ENCODE results near the gene RASSF7. TPM values are rescaled to one million over a fixed set of nuclear protein-coding genes. Genes with fewer than 3 reads are reported as not detected.

RASSF7 gene
- total and polyA plus RNA-seq, 2 donors (not counting 3 experiments of a cell fraction or from before 2014, with no cell fraction given) = 14.1 to 19.9 TPM

- Histone ChIP-seq H3K4me2 (ENCODE audit: insufficient read depth, low read length) (no peak overlapping the region), H3K4me3 (replicated peaks in 1 of 3; ENCODE audit: insufficient read depth in 1 of 3, low read depth in 1 of 3, low read length in 3 of 3) (no peak overlapping the region), H3K9me1 (replicated peaks; ENCODE audit: control insufficient read depth, extremely low read depth, insufficient read depth, low read length) (no peaks in the 10 kb centered on the region), H3K27me3 (ENCODE audit: control insufficient read depth in 2 of 2, insufficient read depth in 2 of 2, low read length in 2 of 2) (no peaks in the 10 kb centered on the region), H3K4me1 (ENCODE audit: control insufficient read depth, extremely low read depth, insufficient read depth, low read length) (no peaks in the 10 kb centered on the region), H3K9me3 (replicated peaks; ENCODE audit: control insufficient read depth, insufficient read depth, low read length) (no peaks in the 10 kb centered on the region), H3K79me2 (ENCODE audit: control insufficient read depth, insufficient read depth, low read length) (no peaks in the 10 kb centered on the region), H4K20me1 (replicated peaks; ENCODE audit: control insufficient read depth, extremely low read depth, insufficient read depth, low read length) (no peaks in the 10 kb centered on the region), H3K9ac (replicated peaks; ENCODE audit: extremely low read depth, insufficient read depth, low read length) (no peak overlapping the region), H2AFZ (ENCODE audit: low read depth, low read length) (no peak overlapping the region), H3K27ac (ENCODE audit: insufficient read depth, low read depth, low read length) (no peak overlapping the region), H3K36me3 (ENCODE audit: control insufficient read depth in 2 of 2, extremely low read depth in 1 of 2, insufficient read depth in 2 of 2, low read length in 2 of 2) (peaks cover 25 to 50% of the 10 kb centered on the region in 2 experiments)
- ChIA-PET CTCF (no interaction called here), POLR2A (no interaction called here)
- TF ChIP-seq EZH2 (IDR thresholded peaks at IDR 0.05; ENCODE audit: borderline replicate concordance, low read depth, low read length, severe bottlenecking) (no peak), CTCF (IDR thresholded peaks at IDR 0.05; ENCODE audit: extremely low read depth in 1 of 2, insufficient read depth in 1 of 2, low read depth in 1 of 2, low read length in 2 of 2) (no peak), GATA2 (IDR thresholded peaks at IDR 0.05; ENCODE audit: insufficient read depth, insufficient read length, low read depth, low read length) (no peak), JUN (IDR thresholded peaks at IDR 0.05; ENCODE audit: borderline replicate concordance, insufficient read depth, insufficient read length, low read depth) (no peak), FOS (IDR thresholded peaks at IDR 0.05; ENCODE audit: borderline replicate concordance, insufficient read depth, low read length) (no peak), POLR2A (IDR thresholded peaks at IDR 0.05; ENCODE audit: low read depth, low read length) (no peak)
- intact Hi-C loops (cut with micrococcal nuclease) = no loop called here
- FAIRE-seq = no peak
- dilution Hi-C loops (cut with MboI; ENCODE audit: extremely low pct_ligation_motif_present, low sequenced_read_pairs) = no loop called here
- no peak for DNase-seq (ENCODE audit: low read depth, low spot score)
- no TSS peak for BruUV-seq (replicated peaks)
Observed at GRCh38 chr11:595400-595799, 34.6 kb downstream of the RASSF7 start.

- BruUV-seq (replicated peaks) = no TSS peak
- no peaks in the 10 kb centered on the region for H3K4me1 ChIP-seq (ENCODE audit: control insufficient read depth, extremely low read depth, insufficient read depth, low read length)
- no peak overlapping the region for H3K9ac ChIP-seq (replicated peaks; ENCODE audit: extremely low read depth, insufficient read depth, low read length)
- H3K36me3 ChIP-seq (ENCODE audit: control insufficient read depth in 2 of 2, extremely low read depth in 1 of 2, insufficient read depth in 2 of 2, low read length in 2 of 2) = peaks cover 22 to 54% of the 10 kb centered on the region in 2 experiments
- no peaks in the 10 kb centered on the region for H3K9me3 ChIP-seq (replicated peaks; ENCODE audit: control insufficient read depth, insufficient read depth, low read length)
- no peaks in the 10 kb centered on the region for H3K27me3 ChIP-seq (ENCODE audit: control insufficient read depth in 2 of 2, insufficient read depth in 2 of 2, low read length in 2 of 2)
- intact Hi-C loops (cut with micrococcal nuclease) (no loop called here), dilution Hi-C loops (cut with MboI; ENCODE audit: extremely low pct_ligation_motif_present, low sequenced_read_pairs) (no loop called here)
- ChIA-PET POLR2A (interaction anchor here (0.6 kb wide), 1 partner anchor 142 kb away, joined by 4 read pairs; no protein-coding TSS in a partner anchor), CTCF (no interaction called here)
- no peak for DNase-seq (ENCODE audit: low read depth, low spot score)
- no peak overlapping the region for H2AFZ ChIP-seq (ENCODE audit: low read depth, low read length)
- no peak for FAIRE-seq
- H3K9me1 ChIP-seq (replicated peaks; ENCODE audit: control insufficient read depth, extremely low read depth, insufficient read depth, low read length) = no peaks in the 10 kb centered on the region
- H4K20me1 ChIP-seq (replicated peaks; ENCODE audit: control insufficient read depth, extremely low read depth, insufficient read depth, low read length) = no peaks in the 10 kb centered on the region
- no peak overlapping the region for H3K4me2 ChIP-seq (ENCODE audit: insufficient read depth, low read length)
- no peak overlapping the region for H3K27ac ChIP-seq (ENCODE audit: insufficient read depth, low read depth, low read length)
- H3K4me3 ChIP-seq (replicated peaks in 1 of 3; ENCODE audit: insufficient read depth in 1 of 3, low read depth in 1 of 3, low read length in 3 of 3) = no peak overlapping the region
- H3K79me2 ChIP-seq (ENCODE audit: control insufficient read depth, insufficient read depth, low read length) = no peaks in the 10 kb centered on the region
- no peak for TF ChIP-seq MYC (IDR thresholded peaks at IDR 0.05; ENCODE audit: low read depth, low read length)
- TF ChIP-seq GATA2 (IDR thresholded peaks at IDR 0.05; ENCODE audit: insufficient read depth, insufficient read length, low read depth, low read length) = no peak
- TF ChIP-seq FOS (IDR thresholded peaks at IDR 0.05; ENCODE audit: borderline replicate concordance, insufficient read depth, low read length) = no peak
- TF ChIP-seq CTCF (IDR thresholded peaks at IDR 0.05; ENCODE audit: extremely low read depth in 1 of 2, insufficient read depth in 1 of 2, low read depth in 1 of 2, low read length in 2 of 2) = no peak
- TF ChIP-seq EZH2 (IDR thresholded peaks at IDR 0.05; ENCODE audit: borderline replicate concordance, low read depth, low read length, severe bottlenecking) = no peak
- no peak for TF ChIP-seq MAX (IDR thresholded peaks at IDR 0.05; ENCODE audit: insufficient read depth, insufficient read length)
- no peak for TF ChIP-seq POLR2A (IDR thresholded peaks at IDR 0.05; ENCODE audit: low read depth, low read length)
- no peak for TF ChIP-seq POLR2AphosphoS5 (IDR thresholded peaks at IDR 0.05; ENCODE audit: insufficient read depth, low read depth, low read length)
- TF ChIP-seq JUN (IDR thresholded peaks at IDR 0.05; ENCODE audit: borderline replicate concordance, insufficient read depth, insufficient read length, low read depth) = no peak
Observed at GRCh38 chr11:596374-596773, 35.6 kb downstream of the RASSF7 start.
